ENCODE measurements around the gene HOXD10.

The HOXD10 gene

GRCh38 chr2:176099159-176099727 lies 17.3 kb upstream of the HOXD10 start:
- Histone ChIP-seq H3K27ac (replicated peaks) (no peak overlapping the region), H3K27me3 (ENCODE audit: insufficient read depth, poor library complexity, severe bottlenecking) (peaks cover 82% of the 10 kb centered on the region), H3K4me3 (replicated peaks; ENCODE audit: insufficient read depth, low read length) (no peak overlapping the region)
- no peak for DNase-seq (ENCODE audit: low read depth in 1 of 2, low spot score in 1 of 2)
- TF ChIP-seq, protein P1, sequence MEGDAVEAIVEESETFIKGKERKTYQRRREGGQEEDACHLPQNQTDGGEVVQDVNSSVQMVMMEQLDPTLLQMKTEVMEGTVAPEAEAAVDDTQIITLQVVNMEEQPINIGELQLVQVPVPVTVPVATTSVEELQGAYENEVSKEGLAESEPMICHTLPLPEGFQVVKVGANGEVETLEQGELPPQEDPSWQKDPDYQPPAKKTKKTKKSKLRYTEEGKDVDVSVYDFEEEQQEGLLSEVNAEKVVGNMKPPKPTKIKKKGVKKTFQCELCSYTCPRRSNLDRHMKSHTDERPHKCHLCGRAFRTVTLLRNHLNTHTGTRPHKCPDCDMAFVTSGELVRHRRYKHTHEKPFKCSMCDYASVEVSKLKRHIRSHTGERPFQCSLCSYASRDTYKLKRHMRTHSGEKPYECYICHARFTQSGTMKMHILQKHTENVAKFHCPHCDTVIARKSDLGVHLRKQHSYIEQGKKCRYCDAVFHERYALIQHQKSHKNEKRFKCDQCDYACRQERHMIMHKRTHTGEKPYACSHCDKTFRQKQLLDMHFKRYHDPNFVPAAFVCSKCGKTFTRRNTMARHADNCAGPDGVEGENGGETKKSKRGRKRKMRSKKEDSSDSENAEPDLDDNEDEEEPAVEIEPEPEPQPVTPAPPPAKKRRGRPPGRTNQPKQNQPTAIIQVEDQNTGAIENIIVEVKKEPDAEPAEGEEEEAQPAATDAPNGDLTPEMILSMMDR (IDR thresholded peaks at IDR 0.05; ENCODE audit: insufficient read depth, low read length): no peak
- TF ChIP-seq SPI1 (IDR thresholded peaks at IDR 0.05; ENCODE audit: borderline replicate concordance, low read depth) (no peak), POLR2AphosphoS5 (IDR thresholded peaks at IDR 0.05; ENCODE audit: low read depth) (no peak), GABPA (IDR thresholded peaks at IDR 0.05; ENCODE audit: low read depth) (no peak), REST (IDR thresholded peaks at IDR 0.05; ENCODE audit: insufficient replicate concordance, low read depth) (no peak)

DNA sequence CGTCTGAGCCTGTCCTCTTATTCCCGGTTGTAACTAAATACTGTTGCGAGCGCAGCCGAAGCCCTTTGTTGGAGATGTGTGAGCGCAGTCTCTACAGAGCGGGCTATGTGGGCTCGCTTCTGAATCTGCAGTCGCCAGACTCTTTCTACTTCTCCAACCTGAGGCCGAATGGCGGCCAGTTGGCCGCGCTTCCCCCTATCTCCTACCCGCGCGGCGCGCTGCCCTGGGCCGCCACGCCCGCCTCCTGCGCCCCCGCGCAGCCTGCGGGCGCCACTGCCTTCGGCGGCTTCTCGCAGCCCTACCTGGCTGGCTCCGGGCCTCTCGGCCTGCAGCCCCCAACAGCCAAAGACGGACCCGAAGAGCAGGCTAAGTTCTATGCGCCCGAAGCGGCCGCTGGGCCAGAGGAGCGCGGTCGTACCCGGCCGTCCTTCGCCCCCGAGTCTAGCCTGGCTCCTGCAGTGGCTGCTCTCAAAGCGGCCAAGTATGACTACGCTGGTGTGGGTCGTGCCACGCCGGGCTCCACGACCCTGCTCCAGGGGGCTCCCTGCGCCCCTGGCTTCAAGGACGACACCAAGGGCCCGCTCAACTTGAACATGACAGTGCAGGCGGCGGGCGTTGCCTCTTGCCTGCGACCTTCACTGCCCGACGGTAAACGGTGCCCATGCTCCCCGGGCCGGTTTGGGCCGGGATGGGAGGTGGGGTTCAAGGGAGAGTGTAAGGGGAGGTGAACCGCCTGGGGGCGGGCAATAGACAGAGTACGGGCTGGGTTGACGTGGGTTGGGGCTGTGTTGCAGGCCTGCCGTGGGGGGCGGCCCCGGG lies 16.6 kb upstream of the HOXD10 start, which contains the start of gene HOXD12:
Gene HOXD12 (plus strand): TSS at position 68 of the 819 bp plus-strand sequence. CDS start 7 bp downstream, at position 75.
- no peak for DNase-seq (ENCODE audit: low read depth in 1 of 2, low spot score in 1 of 2)
- H3K4me3 ChIP-seq (replicated peaks; ENCODE audit: insufficient read depth, low read length): no peak within 1 kb of the TSS
- H3K27ac ChIP-seq (replicated peaks): no peak within 1 kb of the TSS
- peaks cover 82% of the 10 kb centered on the region for H3K27me3 ChIP-seq (ENCODE audit: insufficient read depth, poor library complexity, severe bottlenecking)
- TF ChIP-seq, protein P1 (IDR thresholded peaks at IDR 0.05; ENCODE audit: insufficient read depth, low read length): no peak
- TF ChIP-seq POLR2AphosphoS5 (IDR thresholded peaks at IDR 0.05; ENCODE audit: low read depth) (no peak), SPI1 (IDR thresholded peaks at IDR 0.05; ENCODE audit: borderline replicate concordance, low read depth) (no peak), GABPA (IDR thresholded peaks at IDR 0.05; ENCODE audit: low read depth) (no peak), REST (IDR thresholded peaks at IDR 0.05; ENCODE audit: insufficient replicate concordance, low read depth) (no peak)

- DNase-seq (ENCODE audit: low read depth in 1 of 2, low spot score in 1 of 2): no peak
- peaks cover 82% of the 10 kb centered on the region for H3K27me3 ChIP-seq (ENCODE audit: insufficient read depth, poor library complexity, severe bottlenecking)
- no peak overlapping the region for H3K27ac ChIP-seq (replicated peaks)
- H3K4me3 ChIP-seq (replicated peaks; ENCODE audit: insufficient read depth, low read length): no peak overlapping the region
- TF ChIP-seq, protein P1 (IDR thresholded peaks at IDR 0.05; ENCODE audit: insufficient read depth, low read length): no peak
- TF ChIP-seq SPI1 (IDR thresholded peaks at IDR 0.05; ENCODE audit: borderline replicate concordance, low read depth) (no peak), GABPA (IDR thresholded peaks at IDR 0.05; ENCODE audit: low read depth) (no peak), POLR2AphosphoS5 (IDR thresholded peaks at IDR 0.05; ENCODE audit: low read depth) (no peak), REST (IDR thresholded peaks at IDR 0.05; ENCODE audit: insufficient replicate concordance, low read depth) (no peak)
Observed at GRCh38 chr2:176100547-176101140, 15.9 kb upstream of the HOXD10 start.

All from HL-60 (cell line).